ENCODE data around the gene IRGQ. TPM values are rescaled to one million over a fixed set of nuclear protein-coding genes. Genes with fewer than 3 reads are reported as not detected.
A peak's percentile ranks its signal among the peaks of the same experiment; 100 is the strongest.

IRGQ gene
- total and polyA plus RNA-seq, 2 donors (not counting 3 experiments of a cell fraction or from before 2014, with no cell fraction given), result 15.8 to 33.2 TPM

- Histone ChIP-seq H3K9me3 (replicated peaks; ENCODE audit: control insufficient read depth, insufficient read depth, low read length) (no peaks in the 10 kb centered on the region), H3K27ac (ENCODE audit: insufficient read depth, low read depth, low read length) (no peak overlapping the region), H4K20me1 (replicated peaks; ENCODE audit: control insufficient read depth, extremely low read depth, insufficient read depth, low read length) (no peaks in the 10 kb centered on the region), H3K9me1 (replicated peaks; ENCODE audit: control insufficient read depth, extremely low read depth, insufficient read depth, low read length) (no peaks in the 10 kb centered on the region), H3K27me3 (ENCODE audit: control insufficient read depth in 2 of 2, insufficient read depth in 2 of 2, low read length in 2 of 2) (no peaks in the 10 kb centered on the region), H3K4me2 (ENCODE audit: insufficient read depth, low read length) (peak overlapping the region; percentile 95), H3K79me2 (ENCODE audit: control insufficient read depth, insufficient read depth, low read length) (peaks cover 36% of the 10 kb centered on the region), H3K4me3 (replicated peaks in 1 of 3; ENCODE audit: insufficient read depth in 1 of 3, low read depth in 1 of 3, low read length in 3 of 3) (no peak overlapping the region), H3K4me1 (ENCODE audit: control insufficient read depth, extremely low read depth, insufficient read depth, low read length) (peaks cover 24% of the 10 kb centered on the region), H3K9ac (replicated peaks; ENCODE audit: extremely low read depth, insufficient read depth, low read length) (no peak overlapping the region), H2AFZ (ENCODE audit: low read depth, low read length) (no peak overlapping the region), H3K36me3 (ENCODE audit: control insufficient read depth in 2 of 2, extremely low read depth in 1 of 2, insufficient read depth in 2 of 2, low read length in 2 of 2) (peaks cover 4 to 10% of the 10 kb centered on the region in 2 experiments)
- ChIA-PET CTCF (interaction anchor here (2.0 to 5.7 kb wide), 3 partner anchors 43 to 211 kb away, joined by 6 to 158 read pairs (median 118); partner anchors contain the start of gene ZNF575), POLR2A (no interaction called here)
- TF ChIP-seq POLR2AphosphoS5 (IDR thresholded peaks at IDR 0.05; ENCODE audit: insufficient read depth, low read depth, low read length) (no peak), JUN (IDR thresholded peaks at IDR 0.05; ENCODE audit: borderline replicate concordance, insufficient read depth, insufficient read length, low read depth) (no peak), EZH2 (IDR thresholded peaks at IDR 0.05; ENCODE audit: borderline replicate concordance, low read depth, low read length, severe bottlenecking) (no peak), MYC (IDR thresholded peaks at IDR 0.05; ENCODE audit: low read depth, low read length) (no peak), POLR2A (IDR thresholded peaks at IDR 0.05; ENCODE audit: low read depth, low read length) (no peak), MAX (IDR thresholded peaks at IDR 0.05; ENCODE audit: insufficient read depth, insufficient read length) (no peak), CTCF (IDR thresholded peaks at IDR 0.05; ENCODE audit: extremely low read depth in 1 of 2, insufficient read depth in 1 of 2, low read depth in 1 of 2, low read length in 2 of 2) (no peak), GATA2 (IDR thresholded peaks at IDR 0.05; ENCODE audit: insufficient read depth, insufficient read length, low read depth, low read length) (no peak), FOS (IDR thresholded peaks at IDR 0.05; ENCODE audit: borderline replicate concordance, insufficient read depth, low read length) (no peak)
- DNase-seq (ENCODE audit: low read depth, low spot score) (no peak), FAIRE-seq (no peak)
- dilution Hi-C loops (cut with MboI; ENCODE audit: extremely low pct_ligation_motif_present, low sequenced_read_pairs) (no loop called here), intact Hi-C loops (cut with micrococcal nuclease) (no loop called here)
- no TSS peak for BruUV-seq (replicated peaks)
Measured at GRCh38 chr19:43598445-43599240, 2.7 kb upstream of the IRGQ start.
